ENCODE results near the gene ST8SIA4. TPM values are rescaled to one million over a fixed set of nuclear protein-coding genes. Genes with fewer than 3 reads are reported as not detected.

Gene ST8SIA4
- polyA plus RNA-seq, 1 experiment, result not detected

GRCh38 chr5:100904259-100904861 lies 1.3 kb upstream of the ST8SIA4 start:
- TF ChIP-seq CTCF (IDR thresholded peaks at IDR 0.05; ENCODE audit: insufficient read depth, low read depth, low read length), result no peak
- Histone ChIP-seq H3K36me3 (ENCODE audit: control insufficient read depth, insufficient read depth, low read length) (no peaks in the 10 kb centered on the region), H3K27me3 (ENCODE audit: control insufficient read depth, insufficient read depth, low read length) (peaks cover 3% of the 10 kb centered on the region), H3K4me3 (ENCODE audit: low read depth, low read length) (no peak overlapping the region)
- POLR2A ChIA-PET, result no interaction called here
- DNase-seq (ENCODE audit: low read depth), result no peak
- CTCF ChIA-PET, result no interaction called here

- POLR2A ChIA-PET, result no interaction called here
- Histone ChIP-seq H3K27me3 (ENCODE audit: control insufficient read depth, insufficient read depth, low read length) (peaks cover 3% of the 10 kb centered on the region), H3K4me3 (ENCODE audit: low read depth, low read length) (no peak overlapping the region), H3K36me3 (ENCODE audit: control insufficient read depth, insufficient read depth, low read length) (no peaks in the 10 kb centered on the region)
- no peak for TF ChIP-seq CTCF (IDR thresholded peaks at IDR 0.05; ENCODE audit: insufficient read depth, low read depth, low read length)
- CTCF ChIA-PET, result no interaction called here
- DNase-seq (ENCODE audit: low read depth), result no peak
These were observed 543 bp downstream of the ST8SIA4 start for GRCh38 chr5:100902440-100903038.

GRCh38 chr5:100901821-100902341 lies 1.2 kb downstream of the ST8SIA4 start:
- ChIA-PET CTCF (no interaction called here), POLR2A (no interaction called here)
- Histone ChIP-seq H3K36me3 (ENCODE audit: control insufficient read depth, insufficient read depth, low read length) (no peaks in the 10 kb centered on the region), H3K27me3 (ENCODE audit: control insufficient read depth, insufficient read depth, low read length) (peaks cover 3% of the 10 kb centered on the region), H3K4me3 (ENCODE audit: low read depth, low read length) (no peak overlapping the region)
- no peak for TF ChIP-seq CTCF (IDR thresholded peaks at IDR 0.05; ENCODE audit: insufficient read depth, low read depth, low read length)
- DNase-seq (ENCODE audit: low read depth), result no peak

GRCh38 chr5:100900796-100901781 lies 2.0 kb downstream of the ST8SIA4 start:
- DNase-seq (ENCODE audit: low read depth), result no peak

More at GRCh38 chr5:100900796-100901781, 2.0 kb downstream of the ST8SIA4 start:
- no peak for TF ChIP-seq CTCF (IDR thresholded peaks at IDR 0.05; ENCODE audit: insufficient read depth, low read depth, low read length)
- H3K4me3 ChIP-seq (ENCODE audit: low read depth, low read length), result no peak overlapping the region
- H3K27me3 ChIP-seq (ENCODE audit: control insufficient read depth, insufficient read depth, low read length), result peaks cover 3% of the 10 kb centered on the region
- CTCF ChIA-PET, result no interaction called here
- POLR2A ChIA-PET, result no interaction called here
- H3K36me3 ChIP-seq (ENCODE audit: control insufficient read depth, insufficient read depth, low read length), result no peaks in the 10 kb centered on the region

Measured in BJ (cell line).